Neural cell (in vitro differentiated cells): ENCODE data around the gene HIBADH. TPM values are rescaled to one million over a fixed set of nuclear protein-coding genes. Genes with fewer than 3 reads are reported as not detected.

Experiments used
- H2AFZ ChIP-seq: fragments of 200-600, 300-800 bp; sonication (generic), shearing (Covaris generic); 2 replicates; pipeline ENCODE4 v1.6.0; 2014; ENCODE audit warnings: low read depth, mild to moderate bottlenecking, antibody characterized with exemption, low read length, moderate library complexity
- H3F3A ChIP-seq: fragments of 200-600 bp; shearing (Covaris generic); 2 replicates; pipeline ENCODE4 v1.6.1; 2016; ENCODE audit warnings: mild to moderate bottlenecking, moderate library complexity, mixed read lengths, antibody characterized with exemption, low read length; ENCODE audit not compliant: insufficient read depth, poor library complexity, severe bottlenecking
- H3K27ac ChIP-seq: fragments of 200-600, 300-800 bp; sonication (generic), shearing (Covaris generic); 2 replicates; pipeline ENCODE4 v1.5.1; 2014; ENCODE audit warnings: mild to moderate bottlenecking, low read length, moderate library complexity
- H3K27me3 ChIP-seq: fragments of 300-800, 200-600 bp; sonication (generic), shearing (Covaris generic); 2 replicates; pipeline ENCODE4 v1.6.0; 2014; ENCODE audit warnings: mild to moderate bottlenecking, low read depth, low read length, moderate library complexity; ENCODE audit not compliant: insufficient read depth
- H3K36me3 ChIP-seq: fragments of 300-800, 200-600 bp; sonication (generic), shearing (Covaris generic); 2 replicates; pipeline ENCODE4 v1.5.1; 2014; ENCODE audit warnings: mild to moderate bottlenecking, antibody characterized with exemption, low read length, moderate library complexity; ENCODE audit not compliant: insufficient read depth
- H3K4me2 ChIP-seq: fragments of 300-800, 200-600 bp; sonication (generic), shearing (Covaris generic); 2 replicates; pipeline ENCODE4 v1.6.0; 2014; ENCODE audit warnings: mild to moderate bottlenecking, low read length
- H3K4me3 ChIP-seq: fragments of 300-800, 200-600 bp; sonication (generic), shearing (Covaris generic); 2 replicates; pipeline ENCODE4 v1.5.1; 2014; ENCODE audit warnings: mild to moderate bottlenecking, low read length, moderate library complexity
- H3K79me2 ChIP-seq: fragments of 200-600 bp; shearing (Covaris generic); replicated peaks from 2 replicates; pipeline ENCODE4 v1.6.0; 2014; ENCODE audit warnings: mild to moderate bottlenecking, low read length, moderate library complexity; ENCODE audit not compliant: insufficient read depth
- H3K9ac ChIP-seq: fragments of 300-800, 200-600 bp; sonication (generic), shearing (Covaris generic); 2 replicates; pipeline ENCODE4 v1.6.1; 2016; ENCODE audit warnings: mild to moderate bottlenecking, low read length, mixed read lengths
- H3K9me2 ChIP-seq: fragments of 200-600 bp; shearing (Covaris generic); 2 replicates; pipeline ENCODE4 v1.6.1; 2016; ENCODE audit warnings: mild to moderate bottlenecking, low read length, mixed read lengths; ENCODE audit not compliant: insufficient read depth
- H3K9me3 ChIP-seq: fragments of 200-600, 300-800 bp; sonication (generic), shearing (Covaris generic); 2 replicates; pipeline ENCODE4 v1.6.1; 2016; ENCODE audit warnings: mild to moderate bottlenecking, mixed run types, low read length, moderate library complexity, mixed read lengths
- H4K20me1 ChIP-seq: fragments of 200-600 bp; shearing (Covaris generic); 2 replicates; pipeline ENCODE4 v1.6.1; 2016; ENCODE audit warnings: mild to moderate bottlenecking, mixed run types; ENCODE audit not compliant: insufficient read depth
- CTCF ChIP-seq: fragments of 450-650 bp; IDR thresholded peaks from 2 replicates; pipeline ENCODE4 v1.5.1; 2014; ENCODE audit warnings: antibody characterized with exemption, mild to moderate bottlenecking, moderate library complexity; ENCODE audit not compliant: poor library complexity, severe bottlenecking
- EP300 ChIP-seq: fragments of 450-650 bp; conservative IDR thresholded peaks from 2 replicates; pipeline ENCODE4 v1.6.1; 2014; ENCODE audit warnings: antibody characterized with exemption, mild to moderate bottlenecking, moderate library complexity; ENCODE audit not compliant: poor library complexity, severe bottlenecking
- EZH2 ChIP-seq: fragments of 200-600, 300-800 bp; shearing (Covaris generic), sonication (generic); IDR thresholded peaks from 2 replicates; pipeline ENCODE4 v1.6.1; 2014; ENCODE audit warnings: antibody characterized with exemption, low read length, borderline replicate concordance, mild to moderate bottlenecking; ENCODE audit not compliant: insufficient read depth, poor library complexity, severe bottlenecking
- MXI1 ChIP-seq: fragments of 450-650 bp; conservative IDR thresholded peaks from 2 replicates; pipeline ENCODE4 v1.6.1; 2014; ENCODE audit warnings: antibody characterized with exemption, mild to moderate bottlenecking; ENCODE audit not compliant: poor library complexity, severe bottlenecking
- POLR2AphosphoS5 ChIP-seq: IDR thresholded peaks from 2 replicates; pipeline ENCODE4 v1.6.1; 2012
- RAD21 ChIP-seq: fragments of 450-650 bp; conservative IDR thresholded peaks from 2 replicates; pipeline ENCODE4 v1.6.1; 2014; ENCODE audit warnings: antibody characterized with exemption, mild to moderate bottlenecking, moderate library complexity
- REST ChIP-seq: IDR thresholded peaks from 2 replicates; pipeline ENCODE4 v1.6.1; 2012; ENCODE audit warnings: borderline replicate concordance
- SMC3 ChIP-seq: fragments of 450-650 bp; conservative IDR thresholded peaks from 2 replicates; pipeline ENCODE4 v1.6.1; 2014; ENCODE audit warnings: antibody characterized with exemption, mild to moderate bottlenecking, moderate library complexity; ENCODE audit not compliant: poor library complexity
- TAF1 ChIP-seq: IDR thresholded peaks from 2 replicates; pipeline ENCODE4 v1.6.1; 2012; ENCODE audit warnings: low read depth
- polyA plus RNA-seq: library from polyadenylated mRNA; depleted of rRNA; stranded (reverse); fragments of >200 nt; gene quantifications from 2 replicates; pipeline ENCODE4 v1.2.3, GENCODE V29; 2014

Gene HIBADH
- polyA plus RNA-seq, 1 donor from 2014 or later = 14.4 TPM

GRCh38 chr7:27586825-27587224 is 75.9 kb downstream of the HIBADH start:
- Histone ChIP-seq H3K36me3 (no peaks in the 10 kb centered on the region), H3F3A (no peaks in the 10 kb centered on the region), H3K4me3 (peak overlapping the region; percentile 20), H3K9me3 (no peaks in the 10 kb centered on the region), H3K9ac (no peak overlapping the region), H3K79me2 (no peaks in the 10 kb centered on the region), H4K20me1 (no peaks in the 10 kb centered on the region), H3K27ac (no peak overlapping the region), H2AFZ (no peak overlapping the region), H3K27me3 (no peaks in the 10 kb centered on the region), H3K4me2 (no peak overlapping the region), H3K9me2 (no peaks in the 10 kb centered on the region)
- no peak for TF ChIP-seq SMC3
- TF ChIP-seq EP300 = no peak

- Histone ChIP-seq H3K9ac (no peak overlapping the region), H3K27me3 (no peaks in the 10 kb centered on the region), H3K9me2 (no peaks in the 10 kb centered on the region), H3K36me3 (no peaks in the 10 kb centered on the region), H3K79me2 (no peaks in the 10 kb centered on the region), H3K9me3 (no peaks in the 10 kb centered on the region), H3K4me3 (no peak overlapping the region), H3K4me2 (no peak overlapping the region), H3F3A (no peaks in the 10 kb centered on the region), H2AFZ (no peak overlapping the region), H3K27ac (no peak overlapping the region), H4K20me1 (no peaks in the 10 kb centered on the region)
- no peak for TF ChIP-seq RAD21
- no peak for TF ChIP-seq TAF1
- TF ChIP-seq EP300 = no peak
- no peak for TF ChIP-seq CTCF
- no peak for TF ChIP-seq EZH2
- TF ChIP-seq SMC3 = no peak
- no peak for TF ChIP-seq MXI1
- TF ChIP-seq REST = no peak
- TF ChIP-seq POLR2AphosphoS5 = no peak
Observed at GRCh38 chr7:27585781-27586447, 76.8 kb downstream of the HIBADH start.

- H3F3A ChIP-seq = no peaks in the 10 kb centered on the region
- no peaks in the 10 kb centered on the region for H3K36me3 ChIP-seq
- H3K9me2 ChIP-seq = no peaks in the 10 kb centered on the region
- no peak overlapping the region for H3K4me2 ChIP-seq
- no peak overlapping the region for H3K27ac ChIP-seq
- no peak overlapping the region for H3K4me3 ChIP-seq
- H3K9ac ChIP-seq = no peak overlapping the region
- H4K20me1 ChIP-seq = no peaks in the 10 kb centered on the region
- no peaks in the 10 kb centered on the region for H3K79me2 ChIP-seq
- H2AFZ ChIP-seq = no peak overlapping the region
- no peaks in the 10 kb centered on the region for H3K9me3 ChIP-seq
- TF ChIP-seq RAD21 (no peak), SMC3 (no peak), TAF1 (no peak), EZH2 (no peak), CTCF (no peak), MXI1 (no peak), REST (no peak), EP300 (no peak), POLR2AphosphoS5 (no peak)
- no peaks in the 10 kb centered on the region for H3K27me3 ChIP-seq
Observed at GRCh38 chr7:27581906-27582305, 80.8 kb downstream of the HIBADH start.
